Measurements from ENCODE around the gene DIPK1B. TPM values are rescaled to one million over a fixed set of nuclear protein-coding genes. Genes with fewer than 3 reads are reported as not detected.
"Not testable (repeated sequence)": the region's sequence is repeated elsewhere in the genome, so short reads cannot be mapped to it uniquely, and the experiment has no call there.

DIPK1B gene
- total RNA-seq, 1 experiment from 2014 or later, result 40.4 TPM

DNA sequence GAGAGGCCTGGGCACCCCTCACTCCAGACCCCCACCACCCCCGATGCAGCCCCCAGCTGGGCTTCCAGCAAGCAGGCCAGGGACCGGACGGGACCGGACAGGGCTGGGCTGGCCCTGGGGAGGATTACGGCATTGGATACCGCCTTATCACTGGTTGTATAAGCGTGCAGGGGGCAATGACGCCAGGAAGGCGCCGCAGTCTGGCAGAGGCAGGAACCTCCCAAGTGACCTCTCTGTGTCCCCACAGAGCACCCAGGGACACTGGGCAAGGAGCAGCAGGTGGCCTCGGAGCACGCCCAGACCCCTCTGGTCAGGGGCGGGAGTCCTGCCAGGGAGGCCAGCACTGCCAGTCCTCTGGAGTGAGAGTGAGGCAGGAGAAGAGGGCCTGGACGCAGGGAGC lies 52.7 kb downstream of the DIPK1B start:
- no peaks in the 10 kb centered on the region for H3K27me3 Mint-ChIP-seq (ENCODE audit: insufficient read depth, unreplicated experiment)
- TF ChIP-seq, protein P1, sequence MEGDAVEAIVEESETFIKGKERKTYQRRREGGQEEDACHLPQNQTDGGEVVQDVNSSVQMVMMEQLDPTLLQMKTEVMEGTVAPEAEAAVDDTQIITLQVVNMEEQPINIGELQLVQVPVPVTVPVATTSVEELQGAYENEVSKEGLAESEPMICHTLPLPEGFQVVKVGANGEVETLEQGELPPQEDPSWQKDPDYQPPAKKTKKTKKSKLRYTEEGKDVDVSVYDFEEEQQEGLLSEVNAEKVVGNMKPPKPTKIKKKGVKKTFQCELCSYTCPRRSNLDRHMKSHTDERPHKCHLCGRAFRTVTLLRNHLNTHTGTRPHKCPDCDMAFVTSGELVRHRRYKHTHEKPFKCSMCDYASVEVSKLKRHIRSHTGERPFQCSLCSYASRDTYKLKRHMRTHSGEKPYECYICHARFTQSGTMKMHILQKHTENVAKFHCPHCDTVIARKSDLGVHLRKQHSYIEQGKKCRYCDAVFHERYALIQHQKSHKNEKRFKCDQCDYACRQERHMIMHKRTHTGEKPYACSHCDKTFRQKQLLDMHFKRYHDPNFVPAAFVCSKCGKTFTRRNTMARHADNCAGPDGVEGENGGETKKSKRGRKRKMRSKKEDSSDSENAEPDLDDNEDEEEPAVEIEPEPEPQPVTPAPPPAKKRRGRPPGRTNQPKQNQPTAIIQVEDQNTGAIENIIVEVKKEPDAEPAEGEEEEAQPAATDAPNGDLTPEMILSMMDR (IDR thresholded peaks at IDR 0.05; ENCODE audit: insufficient read depth in 1 of 2, low read depth in 1 of 2, low read length in 1 of 2, severe bottlenecking in 1 of 2, unreplicated experiment in 1 of 2), result no peak
- POLR2A ChIA-PET, result no interaction called here
- Histone ChIP-seq H3K4me1 (peaks cover 7% of the 10 kb centered on the region), H3K27me3 (replicated peaks; ENCODE audit: control insufficient read depth, insufficient read depth, low read length) (no peaks in the 10 kb centered on the region), H3K36me3 (ENCODE audit: control insufficient read depth, insufficient read depth, low read length) (no peaks in the 10 kb centered on the region), H3K9me3 (no peaks in the 10 kb centered on the region), H3K4me3 (ENCODE audit: low read depth, low read length) (no peak overlapping the region)
- CTCF ChIA-PET, result no interaction called here
- H3K4me1 Mint-ChIP-seq (ENCODE audit: low read depth, unreplicated experiment), result peaks cover 14% of the 10 kb centered on the region
- H3K27ac Mint-ChIP-seq (ENCODE audit: unreplicated experiment), result no peak overlapping the region
- H3K36me3 Mint-ChIP-seq (ENCODE audit: insufficient read depth, unreplicated experiment), result no peaks in the 10 kb centered on the region
- BruUV-seq (replicated peaks), result no TSS peak
- H3K9me3 Mint-ChIP-seq (ENCODE audit: unreplicated experiment), result no peaks in the 10 kb centered on the region
- H3K4me3 Mint-ChIP-seq (ENCODE audit: unreplicated experiment), result no peak overlapping the region
- DNase-seq, result no peak
- intact Hi-C loops (cut with micrococcal nuclease; ENCODE audit: unreplicated experiment), result no loop called here

DNA sequence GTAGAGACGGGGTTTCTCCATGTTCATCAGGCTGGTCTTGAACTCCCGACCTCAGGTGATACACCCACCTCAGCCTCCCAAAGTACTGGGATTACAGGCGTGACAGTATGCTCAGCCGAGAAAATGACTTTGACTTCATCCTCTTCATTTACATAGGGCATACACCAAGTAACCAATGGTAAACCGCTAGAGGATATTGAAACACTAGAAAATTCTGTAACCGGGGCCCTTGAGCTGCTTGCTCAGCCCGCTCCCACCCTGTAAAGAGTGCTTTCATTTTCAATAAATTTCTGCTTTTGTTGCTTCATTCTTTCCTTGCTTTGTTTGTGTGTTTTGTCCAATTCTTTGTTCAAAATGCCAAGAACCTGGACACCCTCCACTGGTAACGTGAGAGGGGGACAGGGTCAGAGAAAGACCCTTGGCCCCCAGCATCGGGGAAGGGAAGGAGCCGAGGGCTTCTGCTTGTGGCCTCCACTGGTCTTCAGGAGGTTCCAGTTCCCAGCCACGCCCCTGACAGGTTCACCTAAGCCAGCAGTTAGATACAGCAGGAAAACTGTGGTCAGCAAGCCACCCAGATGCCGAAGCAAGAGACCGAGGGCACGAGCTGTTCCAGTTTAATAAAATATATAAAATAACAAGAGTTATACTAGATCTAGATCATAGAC lies 53.5 kb downstream of the DIPK1B start:
- not testable (repeated sequence) for H3K9me3 ChIP-seq; H3K4me3 ChIP-seq (ENCODE audit: low read depth, low read length); H3K27ac Mint-ChIP-seq (ENCODE audit: unreplicated experiment); H3K4me1 Mint-ChIP-seq (ENCODE audit: low read depth, unreplicated experiment); H3K27me3 Mint-ChIP-seq (ENCODE audit: insufficient read depth, unreplicated experiment); DNase-seq; H3K27me3 ChIP-seq (replicated peaks; ENCODE audit: control insufficient read depth, insufficient read depth, low read length); H3K9me3 Mint-ChIP-seq (ENCODE audit: unreplicated experiment); H3K4me1 ChIP-seq; H3K36me3 ChIP-seq (ENCODE audit: control insufficient read depth, insufficient read depth, low read length); H3K36me3 Mint-ChIP-seq (ENCODE audit: insufficient read depth, unreplicated experiment); BruUV-seq (replicated peaks); H3K4me3 Mint-ChIP-seq (ENCODE audit: unreplicated experiment)
- ChIA-PET CTCF (interaction anchor here (0.6 to 1.8 kb wide), 5 partner anchors 12 to 321 kb away, joined by 3 to 8 read pairs (median 5); partner anchors contain the start of genes MAN1B1 and TMEM141), POLR2A (interaction anchor here (0.6 kb wide), 1 partner anchor 193 kb away, joined by 3 read pairs; no protein-coding TSS in a partner anchor)
- intact Hi-C loops (cut with micrococcal nuclease; ENCODE audit: unreplicated experiment), result loop anchor here (1.0 kb wide), 2 partner anchors 11 to 18 kb away; no protein-coding TSS in a partner anchor

DNA sequence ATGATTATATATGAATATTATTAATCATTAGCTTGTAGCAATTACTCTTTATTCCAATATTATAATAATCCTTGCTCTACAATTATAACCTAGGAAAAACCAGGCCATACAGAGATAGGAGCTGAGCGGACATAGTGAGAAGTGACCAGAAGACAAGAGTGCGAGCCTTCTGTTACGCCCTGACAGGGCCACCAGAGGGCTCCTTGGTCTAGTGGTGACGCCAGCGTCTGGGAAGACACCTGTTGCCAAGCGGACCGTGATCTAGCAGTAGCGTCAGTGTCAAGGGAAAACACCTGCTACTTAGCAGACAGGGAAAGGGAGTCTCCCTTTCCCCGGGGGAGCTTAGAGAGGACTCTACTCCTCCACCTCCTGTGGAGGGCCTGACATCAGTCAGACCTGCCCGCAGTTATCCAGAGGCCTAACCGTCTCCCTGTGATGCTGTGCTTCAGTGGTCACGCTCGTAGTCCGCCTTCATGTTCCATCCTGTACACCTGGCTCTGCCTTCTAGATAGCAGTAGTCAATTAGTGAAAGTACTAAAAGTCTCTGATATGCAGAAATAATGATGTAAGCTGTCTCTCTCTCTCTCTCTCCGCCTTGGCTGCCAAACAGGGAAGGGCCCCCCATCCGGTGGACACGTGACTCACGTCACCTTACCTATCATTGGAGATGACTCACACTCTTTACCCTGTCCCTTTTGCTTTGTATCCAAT lies 54.2 kb downstream of the DIPK1B start:
- TF ChIP-seq, protein P1 (IDR thresholded peaks at IDR 0.05; ENCODE audit: insufficient read depth in 1 of 2, low read depth in 1 of 2, low read length in 1 of 2, severe bottlenecking in 1 of 2, unreplicated experiment in 1 of 2), result peak; percentile 66 to 79
- H3K4me3 ChIP-seq (ENCODE audit: low read depth, low read length); H3K27me3 Mint-ChIP-seq (ENCODE audit: insufficient read depth, unreplicated experiment); H3K4me1 Mint-ChIP-seq (ENCODE audit: low read depth, unreplicated experiment); H3K27ac Mint-ChIP-seq (ENCODE audit: unreplicated experiment); H3K9me3 ChIP-seq; H3K27me3 ChIP-seq (replicated peaks; ENCODE audit: control insufficient read depth, insufficient read depth, low read length); H3K36me3 ChIP-seq (ENCODE audit: control insufficient read depth, insufficient read depth, low read length); H3K4me1 ChIP-seq; H3K36me3 Mint-ChIP-seq (ENCODE audit: insufficient read depth, unreplicated experiment); BruUV-seq (replicated peaks); H3K9me3 Mint-ChIP-seq (ENCODE audit: unreplicated experiment): not testable (repeated sequence)
- intact Hi-C loops (cut with micrococcal nuclease; ENCODE audit: unreplicated experiment), result loop anchor here (1.0 kb wide), 2 partner anchors 11 to 18 kb away; no protein-coding TSS in a partner anchor
- ChIA-PET POLR2A (interaction anchor here (0.6 kb wide), 1 partner anchor 194 kb away, joined by 3 read pairs; no protein-coding TSS in a partner anchor), CTCF (interaction anchor here (0.6 to 1.8 kb wide), 6 partner anchors 11 to 530 kb away, joined by 3 to 8 read pairs (median 4); partner anchors contain the start of genes MAN1B1 and TMEM141)
- peak overlapping the region; percentile 4 for H3K4me3 Mint-ChIP-seq (ENCODE audit: unreplicated experiment)
- peak; percentile 85 to 89 for DNase-seq
